Right lobe of liver (tissue), 6 donors: ENCODE measurements around the gene DNER. TPM values are rescaled to one million over a fixed set of nuclear protein-coding genes. Genes with fewer than 3 reads are reported as not detected.

ENCODE experiments used
- ATAC-seq, 4 donors: fragments of 200-7000 bp; cut with Tn5 transposase; one replicate each; pipeline ENCODE4 v1.9.1; 2020; ENCODE audit warnings: mild to moderate bottlenecking in 4 of 4, moderate library complexity in 4 of 4
- DNase-seq, 3 donors: peaks; one replicate each; pipeline ENCODE4 v3.0.0-alpha.2; 2020
- H3K27ac ChIP-seq, 3 donors: fragments of 200-600 bp; one replicate each; pipeline ENCODE4 v1.8.0; 2022
- H3K27me3 ChIP-seq, 2 donors: fragments of 200-600 bp; one replicate each; pipeline ENCODE4 v1.8.0; 2022
- H3K36me3 ChIP-seq, 4 donors: fragments of 200-600 bp; sonication (generic) in 1 of 4; one replicate each; pipeline versions ENCODE4 v1.5.1 to v1.8.0; 2017 to 2022; ENCODE audit warnings: control low read depth in 1 of 4
- H3K4me1 ChIP-seq, 4 donors: fragments of 200-600 bp; sonication (generic) in 1 of 4; one replicate each; pipeline versions ENCODE4 v1.5.1 to v1.8.0; 2017 to 2022; ENCODE audit warnings: control low read depth in 1 of 4
- H3K4me3 ChIP-seq, 3 donors: fragments of 200-600 bp; one replicate each; pipeline ENCODE4 v1.8.0; 2022
- H3K9me3 ChIP-seq, 4 donors: fragments of 200-600 bp; sonication (generic) in 1 of 4; one replicate each; pipeline versions ENCODE4 v1.5.1 to v1.8.0; 2017 to 2022; ENCODE audit warnings: control low read depth in 1 of 4
- POLR2A ChIP-seq: fragments of 450-650 bp; IDR thresholded peaks from one replicate; pipeline ENCODE4 v1.6.1; 2017; ENCODE audit warnings: antibody characterized with exemption, mild to moderate bottlenecking
- WGBS: methylation state at CpG from one replicate; pipeline ENCODE4 v1.1.6; 2018; ENCODE audit warnings: low coverage, low lambda C conversion rate; ENCODE audit not compliant: insufficient coverage; ENCODE audit errors: missing lambda C conversion rate; 5-methylcytosine and 5-hydroxymethylcytosine counted together
- intact Hi-C, 2 donors: fragments of 100-400 bp; cut with DNase I; formaldehyde crosslinking; loops; one replicate each; pipeline versions ENCODE4 v1.11.2 to v1.14.1; 2022
- total RNA-seq, 6 experiments: library from RNA; depleted of rRNA in 2 of 6; stranded (reverse); fragments of >200 nt in 2 of 6; fragmentation: NEBNext Ultra II Directional in 3 of 6; extraction: Animal tissue kit (Norgen Biotek cat#: 25700) in 3 of 6; gene quantifications; one replicate each; pipeline versions ENCODE4 v1.1.0 to v1.2.4, GENCODE V29; 2016 to 2023
- TF ChIP-seq, protein P1 (sequence below), 4 donors: fragments of 200-600 bp in 3 of 4; fragments of 450-650 bp in 1 of 4; IDR thresholded peaks; one replicate each; pipeline versions ENCODE4 v1.5.1 to v1.8.0; 2016 to 2022; ENCODE audit warnings: antibody characterized with exemption in 4 of 4, mild to moderate bottlenecking in 2 of 4
- donor health status: DM: no; HTN: yes; CAD: no.
- donor health status: DM: no; HTN: no; CAD: no.
- donor health status: DM: no; HTN: no; CAD: no.
- donor health status: DM: no; HTN: yes; CAD: no.
- donor health status: DM: no; HTN: yes; CAD: no.

DNER gene
- total RNA-seq, 6 experiments from 2014 or later, result 0.13 TPM; not detected in 5

DNA sequence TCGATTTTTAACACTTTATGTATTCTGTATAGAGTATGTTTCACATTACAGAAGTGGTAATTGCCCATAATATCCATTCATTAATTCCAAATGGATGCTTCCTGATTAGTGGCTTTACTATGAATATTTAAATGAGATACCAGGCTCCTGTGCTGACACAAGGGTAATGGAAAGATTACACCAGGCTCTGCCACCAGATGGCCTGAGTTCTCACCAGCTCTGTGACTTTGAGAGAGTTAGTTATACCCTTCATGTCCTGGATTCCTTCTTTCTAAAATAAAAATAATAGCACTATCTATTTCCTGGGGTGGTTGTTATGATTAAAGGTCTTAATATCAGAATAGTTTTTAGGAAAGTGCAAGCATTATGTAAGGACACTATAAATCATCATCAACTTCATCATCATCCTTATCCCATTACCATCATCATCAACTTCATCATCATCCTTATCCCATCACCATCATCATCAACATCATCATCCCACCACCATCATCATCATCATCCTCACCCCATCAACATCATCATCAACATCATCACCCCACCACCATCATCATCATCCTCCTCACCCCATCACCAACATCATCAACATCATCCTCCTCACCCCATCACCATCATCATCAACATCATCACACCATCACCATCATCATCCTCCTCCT is 151.8 kb downstream of the DNER start:
- Histone ChIP-seq H3K9me3 (no peaks in the 10 kb centered on the region), H3K36me3 (no peaks in the 10 kb centered on the region), H3K27me3 (no peaks in the 10 kb centered on the region), H3K4me3 (no peak overlapping the region), H3K27ac (no peak overlapping the region), H3K4me1 (no peaks in the 10 kb centered on the region)
- TF ChIP-seq POLR2A, result no peak
- TF ChIP-seq, protein P1, sequence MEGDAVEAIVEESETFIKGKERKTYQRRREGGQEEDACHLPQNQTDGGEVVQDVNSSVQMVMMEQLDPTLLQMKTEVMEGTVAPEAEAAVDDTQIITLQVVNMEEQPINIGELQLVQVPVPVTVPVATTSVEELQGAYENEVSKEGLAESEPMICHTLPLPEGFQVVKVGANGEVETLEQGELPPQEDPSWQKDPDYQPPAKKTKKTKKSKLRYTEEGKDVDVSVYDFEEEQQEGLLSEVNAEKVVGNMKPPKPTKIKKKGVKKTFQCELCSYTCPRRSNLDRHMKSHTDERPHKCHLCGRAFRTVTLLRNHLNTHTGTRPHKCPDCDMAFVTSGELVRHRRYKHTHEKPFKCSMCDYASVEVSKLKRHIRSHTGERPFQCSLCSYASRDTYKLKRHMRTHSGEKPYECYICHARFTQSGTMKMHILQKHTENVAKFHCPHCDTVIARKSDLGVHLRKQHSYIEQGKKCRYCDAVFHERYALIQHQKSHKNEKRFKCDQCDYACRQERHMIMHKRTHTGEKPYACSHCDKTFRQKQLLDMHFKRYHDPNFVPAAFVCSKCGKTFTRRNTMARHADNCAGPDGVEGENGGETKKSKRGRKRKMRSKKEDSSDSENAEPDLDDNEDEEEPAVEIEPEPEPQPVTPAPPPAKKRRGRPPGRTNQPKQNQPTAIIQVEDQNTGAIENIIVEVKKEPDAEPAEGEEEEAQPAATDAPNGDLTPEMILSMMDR (IDR thresholded peaks at IDR 0.05), result no peak
- intact Hi-C loops, result no loop called here
- DNase-seq (no peak), ATAC-seq (no peak)
- 24% methylated on average over 1 of the region's 1 CpG for WGBS

DNA sequence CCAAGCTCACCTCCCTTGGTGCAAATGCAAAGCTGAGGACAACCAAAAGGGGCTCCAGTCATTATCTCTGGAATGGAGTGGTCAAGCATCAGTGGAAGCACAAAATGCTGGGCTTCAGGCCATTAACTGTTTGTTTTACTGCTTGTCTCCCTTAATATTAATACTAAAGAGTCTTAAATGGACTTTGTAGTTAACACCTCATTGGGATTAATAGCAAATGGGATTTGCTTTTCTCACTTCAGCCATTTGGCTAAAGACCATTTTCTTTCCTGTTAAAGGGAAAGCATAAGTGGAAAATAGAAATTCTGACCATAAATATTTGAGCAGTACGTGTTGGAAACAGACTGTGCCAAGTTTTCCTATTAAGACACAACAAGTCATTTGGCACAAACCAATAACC is 154.4 kb downstream of the DNER start:
- Histone ChIP-seq H3K4me3 (no peak overlapping the region), H3K9me3 (no peaks in the 10 kb centered on the region), H3K27ac (no peak overlapping the region), H3K27me3 (no peaks in the 10 kb centered on the region), H3K4me1 (no peaks in the 10 kb centered on the region), H3K36me3 (no peaks in the 10 kb centered on the region)
- intact Hi-C loops, result no loop called here
- ATAC-seq (no peak), DNase-seq (no peak)
- WGBS, result 50% methylated on average over 1 of the region's 1 CpG
- no peak for TF ChIP-seq POLR2A
- TF ChIP-seq, protein P1 (IDR thresholded peaks at IDR 0.05), result no peak

DNA sequence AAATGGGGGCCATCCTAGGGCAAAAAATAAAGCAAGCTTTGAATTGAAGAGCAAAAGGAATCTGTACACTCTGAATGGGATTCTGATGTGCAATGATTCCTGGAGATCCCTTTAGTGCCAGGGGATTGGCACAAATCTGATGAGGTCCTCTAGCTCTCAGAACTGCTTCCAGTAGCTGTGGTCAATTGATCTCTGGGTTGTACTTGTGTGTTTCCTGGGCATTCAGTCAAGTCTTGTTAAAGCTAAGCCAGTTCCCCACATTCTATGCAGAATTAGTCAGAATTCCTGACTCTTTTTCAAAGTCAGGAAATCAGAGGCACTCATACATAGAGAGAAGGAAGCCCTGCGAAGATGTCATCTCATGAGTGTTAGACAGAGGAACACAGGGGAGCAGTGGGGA is 161.3 kb downstream of the DNER start:
- TF ChIP-seq, protein P1 (IDR thresholded peaks at IDR 0.05), result no peak
- TF ChIP-seq POLR2A, result no peak
- intact Hi-C loops, result no loop called here
- 67% methylated on average over 1 of the region's 1 CpG for WGBS
- DNase-seq (no peak), ATAC-seq (no peak)
- Histone ChIP-seq H3K9me3 (no peaks in the 10 kb centered on the region), H3K4me1 (no peaks in the 10 kb centered on the region), H3K27ac (no peak overlapping the region), H3K27me3 (no peaks in the 10 kb centered on the region), H3K4me3 (no peak overlapping the region), H3K36me3 (no peaks in the 10 kb centered on the region)

DNA sequence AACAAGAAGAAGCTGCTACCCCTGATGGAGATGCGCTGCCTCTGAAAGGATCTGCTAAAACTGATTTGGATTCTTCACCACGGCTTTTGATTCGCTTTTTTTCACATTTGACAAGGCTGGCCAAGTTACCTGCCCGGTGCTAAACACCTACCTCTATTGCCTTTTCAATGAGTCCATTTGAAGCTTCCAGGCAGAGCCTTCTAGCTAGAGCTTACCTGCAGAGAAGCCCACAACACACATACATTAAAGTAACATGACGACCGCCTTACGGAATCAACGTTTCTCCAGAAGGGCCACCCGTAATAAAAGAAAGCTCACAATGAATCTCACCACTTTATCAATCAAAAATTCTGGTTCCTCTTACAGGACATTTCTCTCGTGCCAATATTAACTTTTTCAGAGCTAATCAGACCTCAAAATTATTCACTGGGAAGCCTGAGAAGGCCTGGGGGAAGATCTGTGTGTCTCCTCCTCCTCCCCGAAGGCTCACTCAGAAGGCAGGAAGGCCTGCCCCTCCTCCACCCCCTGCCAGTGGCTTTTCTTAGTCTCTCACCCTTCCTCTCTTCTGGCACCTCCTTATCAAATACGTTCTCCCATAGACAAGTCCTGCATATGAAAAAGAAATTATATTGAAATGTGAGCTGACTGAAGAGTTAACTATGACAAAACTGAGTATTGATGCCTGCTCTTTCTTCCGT is 171.0 kb downstream of the DNER start:
- H3K27me3 ChIP-seq, result no peaks in the 10 kb centered on the region
- 65% methylated on average over 13 of the region's 13 CpGs for WGBS
- no peak for TF ChIP-seq POLR2A
- TF ChIP-seq, protein P1 (IDR thresholded peaks at IDR 0.05), result no peak
- H3K27ac ChIP-seq, result no peak overlapping the region
- no peaks in the 10 kb centered on the region for H3K9me3 ChIP-seq
- no peak for DNase-seq
- H3K4me1 ChIP-seq, result no peaks in the 10 kb centered on the region
- H3K4me3 ChIP-seq, result no peak overlapping the region
- H3K36me3 ChIP-seq, result no peaks in the 10 kb centered on the region
- ATAC-seq, result no peak
- intact Hi-C loops, result no loop called here
